OCI-LY7 (cell line): Measurements from ENCODE around the gene MACROD2. TPM values are rescaled to one million over a fixed set of nuclear protein-coding genes. Genes with fewer than 3 reads are reported as not detected.

Experiments
- BruUV-seq: library from RNA; stranded (reverse); fragments of 400-500 nt; replicated peaks from 2 replicates; lab custom pipeline; 2021; lab: Mats Ljungman, UMichigan
- CTCF ChIA-PET: fragments of 300-600 bp; sonication (Branson Sonifier 250); formaldehyde crosslinking; loops from one replicate; lab custom pipeline; 2022; ENCODE audit warnings: antibody characterized with exemption; ENCODE audit not compliant: unreplicated experiment; lab: Charles Lee
- POLR2A ChIA-PET: fragments of 300-600 bp; sonication (Branson Sonifier 250); formaldehyde crosslinking; loops from one replicate; lab custom pipeline; 2022; ENCODE audit warnings: antibody characterized with exemption; lab: Charles Lee
- DNase-seq: peaks from one replicate; pipeline ENCODE4 v3.0.0-alpha.2; 2015; ENCODE audit warnings: low spot score
- H2AFZ ChIP-seq: fragments of 200-600 bp; sonication (generic), shearing (Covaris generic); 2 replicates; pipeline ENCODE4 v1.6.1; 2014; ENCODE audit warnings: mild to moderate bottlenecking, antibody characterized with exemption, low read length, moderate library complexity
- H3K27ac ChIP-seq: fragments of 200-600 bp; sonication (generic); 2 replicates; pipeline ENCODE4 v1.5.1; 2014; ENCODE audit warnings: mixed run types, low read depth, mild to moderate bottlenecking, moderate library complexity, low read length, inconsistent platforms; ENCODE audit not compliant: poor library complexity, severe bottlenecking
- H3K36me3 ChIP-seq: fragments of 200-600 bp; sonication (generic); 2 replicates; pipeline ENCODE4 v1.6.1; 2014; ENCODE audit warnings: mild to moderate bottlenecking, antibody characterized with exemption, low read length, moderate library complexity, mixed read lengths; ENCODE audit not compliant: insufficient read depth
- H3K4me1 ChIP-seq: fragments of 200-600 bp; sonication (generic); 2 replicates; pipeline ENCODE4 v1.5.1; 2014; ENCODE audit warnings: mild to moderate bottlenecking, low read length; ENCODE audit not compliant: insufficient read depth, poor library complexity, severe bottlenecking
- H3K4me2 ChIP-seq: fragments of 200-600 bp; sonication (generic); 2 replicates; pipeline ENCODE4 v1.6.1; 2014; ENCODE audit warnings: mild to moderate bottlenecking, low read length
- H3K4me3 ChIP-seq: fragments of 200-600 bp; sonication (generic); 2 replicates; pipeline ENCODE4 v1.5.1; 2014; ENCODE audit warnings: mild to moderate bottlenecking, low read depth, low read length; ENCODE audit not compliant: poor library complexity, severe bottlenecking
- H3K79me2 ChIP-seq: fragments of 200-600 bp; sonication (generic); 2 replicates; pipeline ENCODE4 v1.6.1; 2016; ENCODE audit warnings: low read depth, mild to moderate bottlenecking, low read length, moderate library complexity, mixed read lengths; ENCODE audit not compliant: insufficient read depth
- H3K9me2 ChIP-seq: fragments of 200-600 bp; sonication (generic); 2 replicates; pipeline ENCODE4 v1.6.1; 2016; ENCODE audit warnings: mild to moderate bottlenecking, low read length, mixed read lengths; ENCODE audit not compliant: insufficient read depth
- H3K9me3 ChIP-seq: fragments of 200-600 bp; sonication (generic); 2 replicates; pipeline ENCODE4 v1.6.1; 2014; ENCODE audit warnings: mild to moderate bottlenecking, mixed run types, low read length, mixed read lengths
- H4K20me1 ChIP-seq: fragments of 200-600 bp; sonication (generic); 2 replicates; pipeline ENCODE4 v1.6.1; 2014; ENCODE audit warnings: mild to moderate bottlenecking, antibody characterized with exemption, low read length, moderate library complexity, mixed read lengths; ENCODE audit not compliant: insufficient read depth
- CTCF ChIP-seq: fragments of 200-600 bp; sonication (generic); conservative IDR thresholded peaks from 2 replicates; pipeline ENCODE4 v1.5.1; 2014; ENCODE audit warnings: mild to moderate bottlenecking, antibody characterized with exemption, low read length, moderate library complexity, mixed read lengths
- EZH2phosphoT487 ChIP-seq: fragments of 200-600 bp; sonication (generic); IDR thresholded peaks from 2 replicates; pipeline ENCODE4 v1.6.1; 2018; ENCODE audit warnings: low read depth, borderline replicate concordance, mild to moderate bottlenecking, mixed run types, antibody characterized with exemption, low read length, moderate library complexity, mixed read lengths
- intact Hi-C: fragments of 100-400 bp; cut with micrococcal nuclease; formaldehyde crosslinking; loops from one replicate; pipeline ENCODE4 v1.10.0; 2022; ENCODE audit not compliant: unreplicated experiment
- total RNA-seq, 2 experiments: library from RNA; depleted of rRNA in 1 of 2; stranded (reverse); fragments of >200 nt in 1 of 2; shearing (Covaris generic) in 1 of 2; gene quantifications; 2 replicates each; pipeline ENCODE4 v1.2.3, GENCODE V29; 2014 to 2022

The MACROD2 gene
- total RNA-seq, 2 experiments from 2014 or later: 0.09 to 4.5 TPM

DNA sequence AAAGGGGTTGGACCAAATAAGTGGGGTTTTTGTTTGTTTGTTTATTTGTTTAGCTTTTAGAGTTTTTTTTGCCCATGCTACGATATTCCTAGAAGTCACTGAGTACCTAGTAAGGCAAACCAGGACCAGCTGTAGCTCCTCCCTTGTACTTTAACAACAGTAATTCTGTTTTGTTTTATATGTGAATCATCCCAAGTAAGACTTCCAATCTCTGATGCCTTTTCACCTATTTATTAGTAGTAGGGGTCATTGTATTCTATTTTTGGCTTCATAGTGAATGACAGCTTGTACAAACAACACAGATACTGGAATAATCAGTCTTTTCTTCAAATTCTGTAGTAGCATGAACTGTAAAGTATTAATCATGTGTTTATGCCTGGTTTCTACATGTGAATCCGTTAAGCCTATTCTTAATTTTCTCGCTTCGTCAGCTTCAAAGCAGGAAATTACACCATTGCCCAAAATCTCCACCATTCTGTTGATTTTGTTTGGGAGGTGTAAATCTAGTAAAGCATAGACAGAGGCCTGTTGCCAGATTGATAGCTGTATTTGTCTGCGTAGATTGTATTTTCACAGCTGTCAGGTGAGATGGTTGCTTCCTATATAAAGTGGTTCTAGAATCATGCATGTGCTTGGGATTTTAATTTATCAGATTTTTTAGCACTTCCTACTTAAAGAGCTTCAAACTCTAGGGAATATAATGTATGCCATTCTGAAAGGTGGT lies 493.6 kb downstream of the MACROD2 start:
- H2AFZ ChIP-seq: no peak overlapping the region
- CTCF ChIA-PET: no interaction called here
- H3K4me2 ChIP-seq: no peak overlapping the region

DNA sequence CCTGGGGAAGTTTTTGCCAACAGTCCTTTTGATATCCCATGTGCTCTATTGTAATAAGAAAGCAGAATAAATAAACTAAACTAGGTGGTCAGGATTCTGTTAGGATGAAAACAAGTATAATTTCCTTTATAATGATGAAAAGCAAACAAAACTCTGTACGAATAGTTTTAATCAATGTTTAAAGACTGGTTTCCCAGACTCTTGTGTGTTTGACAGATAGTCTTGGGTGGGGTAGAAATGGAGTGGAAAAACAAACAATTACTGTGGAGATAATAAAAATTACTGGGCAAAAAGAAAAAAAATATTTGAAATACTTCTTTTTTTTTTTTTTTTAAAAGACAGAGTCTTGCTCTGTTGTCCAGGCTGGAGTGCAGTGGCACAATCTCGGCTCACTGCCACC lies 494.2 kb downstream of the MACROD2 start:
- Histone ChIP-seq H3K36me3 (no peaks in the 10 kb centered on the region), H3K9me2 (no peaks in the 10 kb centered on the region), H2AFZ (no peak overlapping the region), H3K79me2 (no peaks in the 10 kb centered on the region), H3K4me2 (no peak overlapping the region), H3K4me1 (no peaks in the 10 kb centered on the region), H3K9me3 (no peaks in the 10 kb centered on the region), H3K4me3 (no peak overlapping the region), H3K27ac (no peak overlapping the region), H4K20me1 (no peaks in the 10 kb centered on the region)
- CTCF ChIA-PET: no interaction called here
- no TSS peak for BruUV-seq
- TF ChIP-seq EZH2phosphoT487 (no peak), CTCF (no peak)
- no peak for DNase-seq
- intact Hi-C loops: no loop called here
- POLR2A ChIA-PET: no interaction called here

More for the DNA sequence above, 493.6 kb downstream of the MACROD2 start:
- Histone ChIP-seq H3K36me3 (no peaks in the 10 kb centered on the region), H3K4me3 (no peak overlapping the region), H3K79me2 (no peaks in the 10 kb centered on the region), H3K27ac (no peak overlapping the region), H4K20me1 (no peaks in the 10 kb centered on the region), H3K9me3 (no peaks in the 10 kb centered on the region), H3K4me1 (no peaks in the 10 kb centered on the region), H3K9me2 (no peaks in the 10 kb centered on the region)
- POLR2A ChIA-PET: no interaction called here
- no peak for DNase-seq
- TF ChIP-seq CTCF: no peak
- BruUV-seq: no TSS peak
- intact Hi-C loops: no loop called here

DNA sequence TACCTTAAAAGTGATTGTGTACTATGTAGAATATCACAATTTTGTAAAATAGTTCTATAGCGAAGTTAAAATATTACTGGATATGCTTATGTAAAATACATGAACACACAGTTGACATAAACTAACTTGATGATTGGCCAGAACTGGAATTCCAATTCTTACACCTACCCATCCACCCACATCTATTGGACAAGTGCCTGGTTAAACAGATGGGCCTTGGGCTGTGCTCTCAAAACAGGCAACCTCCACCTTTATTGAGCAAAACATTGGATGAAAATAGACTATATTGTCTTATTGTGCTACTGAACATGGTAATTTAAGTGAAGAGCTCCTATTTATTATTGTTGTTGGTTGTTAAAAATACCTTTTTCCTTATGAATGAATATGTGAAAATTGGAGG lies 496.1 kb downstream of the MACROD2 start:
- CTCF ChIA-PET: no interaction called here
- Histone ChIP-seq H3K9me2 (no peaks in the 10 kb centered on the region), H3K27ac (no peak overlapping the region), H4K20me1 (no peaks in the 10 kb centered on the region), H3K4me2 (no peak overlapping the region), H3K79me2 (no peaks in the 10 kb centered on the region), H2AFZ (no peak overlapping the region), H3K4me3 (no peak overlapping the region), H3K9me3 (no peaks in the 10 kb centered on the region), H3K36me3 (no peaks in the 10 kb centered on the region), H3K4me1 (no peaks in the 10 kb centered on the region)
- DNase-seq: no peak
- intact Hi-C loops: no loop called here
- POLR2A ChIA-PET: interaction anchor here (0.8 kb wide), 1 partner anchor 117 kb away, joined by 3 read pairs; no protein-coding TSS in a partner anchor
- no peak for TF ChIP-seq EZH2phosphoT487
- TF ChIP-seq CTCF: no peak
- BruUV-seq: no TSS peak
